Fibroblast of peridontal ligament (primary cell): ENCODE measurements around the gene INPP5F.
"Not testable (repeated sequence)": the region's sequence is repeated elsewhere in the genome, so short reads cannot be mapped to it uniquely, and the experiment has no call there.

Experiments
- DNase-seq: peaks from one replicate; pipeline ENCODE4 v3.0.0-alpha.2; 2010; ENCODE audit errors: extremely low read depth

INPP5F gene

GRCh38 chr10:119776536-119776935 is 50.7 kb downstream of the INPP5F start:
- peak; percentile 25 for DNase-seq

GRCh38 chr10:119777686-119778085 is 51.8 kb downstream of the INPP5F start:
- DNase-seq: no peak

- DNase-seq: no peak
Measured at GRCh38 chr10:119778776-119779445, 53.1 kb downstream of the INPP5F start.

GRCh38 chr10:119780879-119781480 is 55.1 kb downstream of the INPP5F start:
- no peak for DNase-seq

GRCh38 chr10:119781498-119781897 is 55.6 kb downstream of the INPP5F start:
- DNase-seq: no peak

GRCh38 chr10:119782981-119783664 is 57.3 kb downstream of the INPP5F start:
- DNase-seq: peak; percentile 36

- no peak for DNase-seq
Measured at GRCh38 chr10:119783665-119784027, 57.8 kb downstream of the INPP5F start.

- DNase-seq: peak; percentile 36
Measured at GRCh38 chr10:119784340-119785067, 58.7 kb downstream of the INPP5F start.

GRCh38 chr10:119786117-119786769 is 60.4 kb downstream of the INPP5F start:
- DNase-seq: peak; percentile 51

- not testable (repeated sequence) for DNase-seq
Measured at GRCh38 chr10:119795101-119795500, 69.3 kb downstream of the INPP5F start.

- DNase-seq: no peak
Measured at GRCh38 chr10:119796039-119796438, 70.2 kb downstream of the INPP5F start.

GRCh38 chr10:119801176-119801575 is 75.3 kb downstream of the INPP5F start:
- DNase-seq: no peak

GRCh38 chr10:119801998-119802538 is 76.2 kb downstream of the INPP5F start:
- DNase-seq: no peak

- peak; percentile 62 for DNase-seq
Measured at GRCh38 chr10:119803264-119803663, 77.4 kb downstream of the INPP5F start.

- no peak for DNase-seq
Measured at GRCh38 chr10:119805702-119806230, 79.9 kb downstream of the INPP5F start.

- DNase-seq: no peak
Measured at GRCh38 chr10:119806334-119807130, 80.7 kb downstream of the INPP5F start.

- DNase-seq: peak; percentile 76
Measured at GRCh38 chr10:119807960-119808697, 82.3 kb downstream of the INPP5F start.

GRCh38 chr10:119811122-119811521 is 85.3 kb downstream of the INPP5F start:
- DNase-seq: no peak

- DNase-seq: no peak
Measured at GRCh38 chr10:119812684-119813083, 86.8 kb downstream of the INPP5F start.

- no peak for DNase-seq
Measured at GRCh38 chr10:119815671-119816070, 89.8 kb downstream of the INPP5F start.
